Measurements from ENCODE around the gene METRNL.
"Not testable (repeated sequence)": the region's sequence is repeated elsewhere in the genome, so short reads cannot be mapped to it uniquely, and the experiment has no call there.

Gene METRNL

GRCh38 chr17:83135692-83136091, 56.3 kb downstream of the METRNL start:
- CTCF ChIA-PET = no interaction called here
- POLR2A ChIA-PET = no interaction called here
- DNase-seq (ENCODE audit: extremely low spot score) = no peak
- TF ChIP-seq CTCF (IDR thresholded peaks at IDR 0.05; ENCODE audit: control extremely low read depth, extremely low read depth, low read depth, missing control alignments) = no peak

GRCh38 chr17:83136156-83136555, 56.7 kb downstream of the METRNL start:
- POLR2A ChIA-PET = no interaction called here
- TF ChIP-seq CTCF (IDR thresholded peaks at IDR 0.05; ENCODE audit: control extremely low read depth, extremely low read depth, low read depth, missing control alignments) = no peak
- no peak for DNase-seq (ENCODE audit: extremely low spot score)
- CTCF ChIA-PET = no interaction called here

GRCh38 chr17:83136931-83137330, 57.5 kb downstream of the METRNL start:
- no peak for TF ChIP-seq CTCF (IDR thresholded peaks at IDR 0.05; ENCODE audit: control extremely low read depth, extremely low read depth, low read depth, missing control alignments)
- no peak for DNase-seq (ENCODE audit: extremely low spot score)
- CTCF ChIA-PET = no interaction called here
- POLR2A ChIA-PET = no interaction called here

- ChIA-PET CTCF (no interaction called here), POLR2A (no interaction called here)
- no peak for DNase-seq (ENCODE audit: extremely low spot score)
- TF ChIP-seq CTCF (IDR thresholded peaks at IDR 0.05; ENCODE audit: control extremely low read depth, extremely low read depth, low read depth, missing control alignments) = no peak
Measured at GRCh38 chr17:83137523-83137922, 58.1 kb downstream of the METRNL start.

GRCh38 chr17:83138820-83139219, 59.4 kb downstream of the METRNL start:
- no peak for TF ChIP-seq CTCF (IDR thresholded peaks at IDR 0.05; ENCODE audit: control extremely low read depth, extremely low read depth, low read depth, missing control alignments)
- ChIA-PET POLR2A (no interaction called here), CTCF (interaction anchor here (1.0 to 1.5 kb wide), 2 partner anchors 12 to 54 kb away, joined by 3 to 4 read pairs; no protein-coding TSS in a partner anchor)
- no peak for DNase-seq (ENCODE audit: extremely low spot score)

GRCh38 chr17:83139541-83140248, 60.3 kb downstream of the METRNL start:
- POLR2A ChIA-PET; DNase-seq (ENCODE audit: extremely low spot score): not testable (repeated sequence)
- CTCF ChIA-PET = interaction anchor here (1.0 kb wide), 1 partner anchor 53 kb away, joined by 3 read pairs; no protein-coding TSS in a partner anchor

GRCh38 chr17:83140249-83140566, 60.8 kb downstream of the METRNL start:
- CTCF ChIA-PET, POLR2A ChIA-PET: not testable (repeated sequence)

GRCh38 chr17:83142619-83143018, 63.2 kb downstream of the METRNL start:
- DNase-seq (ENCODE audit: extremely low spot score) = no peak

More at GRCh38 chr17:83140249-83140566, 60.8 kb downstream of the METRNL start:
- not testable (repeated sequence) for DNase-seq (ENCODE audit: extremely low spot score)

More at GRCh38 chr17:83142619-83143018, 63.2 kb downstream of the METRNL start:
- ChIA-PET CTCF (no interaction called here), POLR2A (no interaction called here)
- TF ChIP-seq CTCF (IDR thresholded peaks at IDR 0.05; ENCODE audit: control extremely low read depth, extremely low read depth, low read depth, missing control alignments) = no peak

Data from GM10248 (cell line).